ENCODE measurements around the gene FBXL17. TPM values are rescaled to one million over a fixed set of nuclear protein-coding genes. Genes with fewer than 3 reads are reported as not detected.

The FBXL17 gene
- total RNA-seq, 1 donor from 2014 or later = 17.5 TPM

- H3K4me1 ChIP-seq = no peaks in the 10 kb centered on the region
- no peak overlapping the region for H3K27ac ChIP-seq
- TF ChIP-seq CTCF (IDR thresholded peaks at IDR 0.05) = no peak
- H3K9me3 ChIP-seq = no peaks in the 10 kb centered on the region
- ATAC-seq (no peak), DNase-seq (no peak)
- H3K36me3 ChIP-seq = no peaks in the 10 kb centered on the region
- H3K27me3 ChIP-seq = no peaks in the 10 kb centered on the region
- no peak overlapping the region for H3K4me3 ChIP-seq
- intact Hi-C loops (cut with DNase I) = no loop called here
These were observed 487.5 kb downstream of the FBXL17 start for GRCh38 chr5:107894361-107894760.

GRCh38 chr5:107893642-107894041, 488.3 kb downstream of the FBXL17 start:
- no peaks in the 10 kb centered on the region for H3K9me3 ChIP-seq
- intact Hi-C loops (cut with DNase I) = no loop called here
- no peak for TF ChIP-seq CTCF (IDR thresholded peaks at IDR 0.05)
- H3K27ac ChIP-seq = no peak overlapping the region
- no peaks in the 10 kb centered on the region for H3K27me3 ChIP-seq
- H3K4me1 ChIP-seq = no peaks in the 10 kb centered on the region
- ATAC-seq (peak; percentile 50), DNase-seq (no peak)
- H3K36me3 ChIP-seq = no peaks in the 10 kb centered on the region
- no peak overlapping the region for H3K4me3 ChIP-seq

- intact Hi-C loops (cut with DNase I) = no loop called here
- Histone ChIP-seq H3K4me3 (no peak overlapping the region), H3K9me3 (no peaks in the 10 kb centered on the region), H3K27me3 (no peaks in the 10 kb centered on the region), H3K27ac (no peak overlapping the region), H3K4me1 (no peaks in the 10 kb centered on the region), H3K36me3 (no peaks in the 10 kb centered on the region)
- no peak for ATAC-seq
- no peak for DNase-seq
- TF ChIP-seq CTCF (IDR thresholded peaks at IDR 0.05) = no peak
These were observed 492.5 kb downstream of the FBXL17 start for GRCh38 chr5:107889387-107889786.

- no peak for ATAC-seq
These were observed 493.4 kb downstream of the FBXL17 start for GRCh38 chr5:107888541-107888940.

GRCh38 chr5:107887166-107887943, 494.5 kb downstream of the FBXL17 start:
- DNase-seq (no peak), ATAC-seq (no peak)
- H3K27ac ChIP-seq = no peak overlapping the region
- H3K4me3 ChIP-seq = no peak overlapping the region
- no peaks in the 10 kb centered on the region for H3K9me3 ChIP-seq
- intact Hi-C loops (cut with DNase I) = no loop called here
- no peaks in the 10 kb centered on the region for H3K27me3 ChIP-seq
- no peak for TF ChIP-seq CTCF (IDR thresholded peaks at IDR 0.05)
- H3K36me3 ChIP-seq = no peaks in the 10 kb centered on the region
- H3K4me1 ChIP-seq = no peaks in the 10 kb centered on the region

More at GRCh38 chr5:107888541-107888940, 493.4 kb downstream of the FBXL17 start:
- H3K27ac ChIP-seq = no peak overlapping the region
- H3K27me3 ChIP-seq = no peaks in the 10 kb centered on the region
- no peak overlapping the region for H3K4me3 ChIP-seq
- intact Hi-C loops (cut with DNase I) = no loop called here
- no peak for TF ChIP-seq CTCF (IDR thresholded peaks at IDR 0.05)
- no peaks in the 10 kb centered on the region for H3K4me1 ChIP-seq
- no peaks in the 10 kb centered on the region for H3K36me3 ChIP-seq
- H3K9me3 ChIP-seq = no peaks in the 10 kb centered on the region
- DNase-seq = no peak

All from upper lobe of right lung (tissue), 1 donor.